LoVo (cell line): ENCODE data around the gene SLC16A9.
"Not testable (repeated sequence)": the region's sequence is repeated elsewhere in the genome, so short reads cannot be mapped to it uniquely, and the experiment has no call there.

Experiments used
- DNase-seq: peaks from one replicate; pipeline ENCODE4 v3.0.0-alpha.2; 2016; ENCODE audit warnings: low spot score

SLC16A9 gene

GRCh38 chr10:59674215-59674836 lies 35.3 kb downstream of the SLC16A9 start:
- peak; percentile 86 for DNase-seq

GRCh38 chr10:59672150-59672875 lies 37.3 kb downstream of the SLC16A9 start:
- no peak for DNase-seq

GRCh38 chr10:59670269-59670668 lies 39.4 kb downstream of the SLC16A9 start:
- no peak for DNase-seq

GRCh38 chr10:59668096-59668495 lies 41.6 kb downstream of the SLC16A9 start:
- DNase-seq = no peak

- DNase-seq = no peak
Observed at GRCh38 chr10:59666310-59666709, 43.3 kb downstream of the SLC16A9 start.

- not testable (repeated sequence) for DNase-seq
Observed at GRCh38 chr10:59663213-59663612, 46.4 kb downstream of the SLC16A9 start.

GRCh38 chr10:59657724-59658123 lies 51.9 kb downstream of the SLC16A9 start:
- DNase-seq = no peak

GRCh38 chr10:59655309-59655708 lies 54.3 kb downstream of the SLC16A9 start:
- no peak for DNase-seq

- no peak for DNase-seq
Observed at GRCh38 chr10:59654007-59654406, 55.6 kb downstream of the SLC16A9 start.

- DNase-seq = no peak
Observed at GRCh38 chr10:59651902-59652301, 57.7 kb downstream of the SLC16A9 start.

- no peak for DNase-seq
Observed at GRCh38 chr10:59649606-59650346, 59.9 kb downstream of the SLC16A9 start.

GRCh38 chr10:59648711-59649201 lies 60.9 kb downstream of the SLC16A9 start:
- no peak for DNase-seq

- DNase-seq = no peak
Observed at GRCh38 chr10:59644841-59645240, 64.8 kb downstream of the SLC16A9 start.

GRCh38 chr10:59641688-59642087 lies 68.0 kb downstream of the SLC16A9 start:
- DNase-seq = not testable (repeated sequence)

- DNase-seq = no peak
Observed at GRCh38 chr10:59635502-59636290, 74.0 kb downstream of the SLC16A9 start.

GRCh38 chr10:59634102-59634501 lies 75.5 kb downstream of the SLC16A9 start:
- DNase-seq = no peak

GRCh38 chr10:59633063-59633462 lies 76.6 kb downstream of the SLC16A9 start:
- DNase-seq = no peak

GRCh38 chr10:59631882-59632807 lies 77.5 kb downstream of the SLC16A9 start:
- DNase-seq = no peak

- no peak for DNase-seq
Observed at GRCh38 chr10:59631237-59631636, 78.4 kb downstream of the SLC16A9 start.

GRCh38 chr10:59628965-59629364 lies 80.7 kb downstream of the SLC16A9 start:
- DNase-seq = no peak

- DNase-seq = no peak
Observed at GRCh38 chr10:59628456-59628855, 81.2 kb downstream of the SLC16A9 start.
